ENCODE data around the gene SLC44A4.

SLC44A4 gene

GRCh38 chr6:31878726-31879125 is at the start of gene SLC44A4:
SLC44A4 (minus strand) TSS chr6:31878997; CDS start chr6:31878980, 17 bp downstream.
- H3K9ac ChIP-seq (ENCODE audit: low read length): no peak within 1 kb of the TSS
- H3K27ac ChIP-seq (ENCODE audit: low read length): no peak within 1 kb of the TSS
- H3K79me2 ChIP-seq (ENCODE audit: low read length): no peaks in the 10 kb centered on the region
- H3K36me3 ChIP-seq (replicated peaks; ENCODE audit: low read depth, low read length): peaks cover 3% of the 10 kb centered on the region
- no peak for TF ChIP-seq CTCF (IDR thresholded peaks at IDR 0.05; ENCODE audit: low read depth, low read length)
- no peaks in the 10 kb centered on the region for H4K20me1 ChIP-seq (ENCODE audit: insufficient read depth, low read length)
- no peaks in the 10 kb centered on the region for H3K9me3 ChIP-seq (ENCODE audit: insufficient read depth, low read length)
- no peak within 1 kb of the TSS for H3K4me2 ChIP-seq (ENCODE audit: low read length)
- H3K4me3 ChIP-seq (ENCODE audit: low read length): no peak within 1 kb of the TSS
- H3K27me3 ChIP-seq (ENCODE audit: low read depth, low read length): no peaks in the 10 kb centered on the region
- no peak within 1 kb of the TSS for H2AFZ ChIP-seq (ENCODE audit: low read depth, low read length)
- H3K4me1 ChIP-seq (ENCODE audit: low read length): no peaks in the 10 kb centered on the region

- no peaks in the 10 kb centered on the region for H3K9me3 ChIP-seq (ENCODE audit: insufficient read depth, low read length)
- no peaks in the 10 kb centered on the region for H3K36me3 ChIP-seq (replicated peaks; ENCODE audit: low read depth, low read length)
- no peak overlapping the region for H3K27ac ChIP-seq (ENCODE audit: low read length)
- H4K20me1 ChIP-seq (ENCODE audit: insufficient read depth, low read length): no peaks in the 10 kb centered on the region
- peaks cover 5% of the 10 kb centered on the region; the same call in 1 of the 2 replicates for H3K4me1 ChIP-seq (ENCODE audit: low read length)
- H3K4me3 ChIP-seq (ENCODE audit: low read length): no peak overlapping the region
- H3K27me3 ChIP-seq (ENCODE audit: low read depth, low read length): no peaks in the 10 kb centered on the region
- no peak overlapping the region for H3K4me2 ChIP-seq (ENCODE audit: low read length)
- no peaks in the 10 kb centered on the region for H3K79me2 ChIP-seq (ENCODE audit: low read length)
- H2AFZ ChIP-seq (ENCODE audit: low read depth, low read length): no peak overlapping the region
- no peak for TF ChIP-seq EZH2phosphoT487 (IDR thresholded peaks at IDR 0.05; ENCODE audit: low read depth)
- TF ChIP-seq CTCF (IDR thresholded peaks at IDR 0.05; ENCODE audit: low read depth, low read length): no peak
- no peak overlapping the region for H3K9ac ChIP-seq (ENCODE audit: low read length)
These were observed 49.8 kb upstream of the SLC44A4 start for GRCh38 chr6:31928672-31928939.

GRCh38 chr6:31927863-31928671 is 49.3 kb upstream of the SLC44A4 start:
- no peak overlapping the region for H3K27ac ChIP-seq (ENCODE audit: low read length)
- no peak overlapping the region for H3K9ac ChIP-seq (ENCODE audit: low read length)
- no peak overlapping the region for H2AFZ ChIP-seq (ENCODE audit: low read depth, low read length)
- no peaks in the 10 kb centered on the region for H4K20me1 ChIP-seq (ENCODE audit: insufficient read depth, low read length)
- H3K4me2 ChIP-seq (ENCODE audit: low read length): no peak overlapping the region
- H3K4me3 ChIP-seq (ENCODE audit: low read length): no peak overlapping the region
- H3K4me1 ChIP-seq (ENCODE audit: low read length): peaks cover 5% of the 10 kb centered on the region; the same call in 1 of the 2 replicates
- H3K79me2 ChIP-seq (ENCODE audit: low read length): no peaks in the 10 kb centered on the region
- no peak for TF ChIP-seq CTCF (IDR thresholded peaks at IDR 0.05; ENCODE audit: low read depth, low read length)
- no peak for TF ChIP-seq EZH2phosphoT487 (IDR thresholded peaks at IDR 0.05; ENCODE audit: low read depth)
- no peaks in the 10 kb centered on the region for H3K9me3 ChIP-seq (ENCODE audit: insufficient read depth, low read length)
- no peaks in the 10 kb centered on the region for H3K36me3 ChIP-seq (replicated peaks; ENCODE audit: low read depth, low read length)
- H3K27me3 ChIP-seq (ENCODE audit: low read depth, low read length): no peaks in the 10 kb centered on the region

GRCh38 chr6:31927242-31927862 is 48.6 kb upstream of the SLC44A4 start, which contains the start of gene C2:
C2 (plus strand) TSS chr6:31927717; CDS start chr6:31927753, 36 bp downstream.
- no peaks in the 10 kb centered on the region for H3K27me3 ChIP-seq (ENCODE audit: low read depth, low read length)
- H3K9ac ChIP-seq (ENCODE audit: low read length): no peak within 1 kb of the TSS
- no peak within 1 kb of the TSS for H2AFZ ChIP-seq (ENCODE audit: low read depth, low read length)
- H3K4me3 ChIP-seq (ENCODE audit: low read length): no peak within 1 kb of the TSS
- no peaks in the 10 kb centered on the region for H3K79me2 ChIP-seq (ENCODE audit: low read length)
- peaks cover 5% of the 10 kb centered on the region; the same call in 1 of the 2 replicates for H3K4me1 ChIP-seq (ENCODE audit: low read length)
- no peak for TF ChIP-seq EZH2phosphoT487 (IDR thresholded peaks at IDR 0.05; ENCODE audit: low read depth)
- no peak within 1 kb of the TSS for H3K4me2 ChIP-seq (ENCODE audit: low read length)
- no peaks in the 10 kb centered on the region for H3K36me3 ChIP-seq (replicated peaks; ENCODE audit: low read depth, low read length)
- no peak within 1 kb of the TSS for H3K27ac ChIP-seq (ENCODE audit: low read length)
- H4K20me1 ChIP-seq (ENCODE audit: insufficient read depth, low read length): no peaks in the 10 kb centered on the region
- no peaks in the 10 kb centered on the region for H3K9me3 ChIP-seq (ENCODE audit: insufficient read depth, low read length)

Measured in OCI-LY3 (cell line).